Bladder microvascular endothelial cell (primary cell): ENCODE measurements around the gene IFI27L1. TPM values are rescaled to one million over a fixed set of nuclear protein-coding genes. Genes with fewer than 3 reads are reported as not detected.

Source experiments
- total RNA-seq: library from RNA; depleted of rRNA; stranded (reverse); fragments of >200 nt; gene quantifications from 2 replicates; pipeline ENCODE4 v1.2.3, GENCODE V29; 2014

The IFI27L1 gene
- 15.5 and 27.7 TPM in 2 replicates for total RNA-seq

GRCh38 chr14:94080621-94081385, at the start of gene IFI27L1, which contains the start of gene DDX24:
IFI27L1 (plus strand) TSS chr14:94081310; CDS start chr14:94096938, 15,628 bp downstream.
DDX24 (minus strand) TSS chr14:94081202; CDS start chr14:94079742, 1,460 bp downstream.

DNA sequence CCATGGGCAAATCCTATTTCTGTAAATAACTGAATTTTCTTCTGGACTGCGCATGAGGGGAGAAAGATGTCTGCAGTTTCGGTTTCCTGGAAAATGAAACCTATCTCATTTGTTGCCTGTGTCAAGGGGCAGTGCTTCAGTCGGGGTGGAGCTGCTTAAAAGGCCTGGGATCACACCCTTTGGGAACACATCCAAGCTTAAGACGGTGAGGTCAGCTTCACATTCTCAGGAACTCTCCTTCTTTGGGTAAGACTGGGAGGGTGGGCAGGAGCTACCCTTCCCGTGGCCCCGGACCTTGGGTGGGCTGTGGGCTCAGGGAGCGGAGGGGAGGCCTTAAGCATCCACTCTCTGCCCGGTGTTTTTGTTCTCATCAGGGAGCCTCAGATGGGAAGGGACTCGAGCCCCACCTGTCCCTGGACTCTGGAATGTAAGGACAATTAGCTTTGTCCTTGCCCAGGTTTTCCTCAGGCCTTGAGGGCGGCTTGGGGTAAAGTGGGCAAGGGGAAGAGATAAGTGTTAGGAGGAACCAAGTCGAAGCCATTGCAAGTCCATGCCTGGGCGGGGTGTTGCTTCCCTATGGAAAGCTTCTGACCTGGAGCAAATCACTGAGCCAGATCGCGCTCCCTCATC, 29.6 kb downstream of the IFI27L1 start, which contains the start of gene IFI27:
Gene IFI27, plus strand, starts transcription at position 185 of the 630 bp plus-strand sequence.

GRCh38 chr14:94129111-94129757, 48.1 kb downstream of the IFI27L1 start, which contains the start of gene IFI27L2:
IFI27L2 (minus strand) TSS chr14:94129604; CDS start chr14:94129564, 40 bp downstream.

Other genes with a start within 250 kb of the IFI27L1 start
- not detected in 2 replicates for gene FAM181A, start 154.0 kb upstream of the IFI27L1 start, total RNA-seq
- gene ASB2, start 104.7 kb upstream of the IFI27L1 start, total RNA-seq = 0.32 TPM in 1 of 2 replicates, not detected in the other
- not detected in 2 replicates for gene CCDC197, start 84.0 kb upstream of the IFI27L1 start, total RNA-seq
- gene OTUB2, start 55.0 kb upstream of the IFI27L1 start, total RNA-seq = 0.49 and 1.2 TPM in 2 replicates
- gene DDX24, start 108 bp upstream of the IFI27L1 start, total RNA-seq = 60.7 and 129 TPM in 2 replicates
- gene IFI27, start 29.4 kb downstream of the IFI27L1 start, total RNA-seq = 263 and 857 TPM in 2 replicates
- 18.1 and 38.5 TPM in 2 replicates for gene IFI27L2, start 48.3 kb downstream of the IFI27L1 start, total RNA-seq
- under 0.01 and 0.16 TPM in 2 replicates for gene PPP4R4, start 93.0 kb downstream of the IFI27L1 start, total RNA-seq
- gene SERPINA10, start 212.0 kb downstream of the IFI27L1 start, total RNA-seq = not detected in 2 replicates
- not detected in 2 replicates for gene SERPINA6, start 242.0 kb downstream of the IFI27L1 start, total RNA-seq